Smooth muscle cell (in vitro differentiated cells): Measurements from ENCODE around the gene PLEK2. TPM values are rescaled to one million over a fixed set of nuclear protein-coding genes. Genes with fewer than 3 reads are reported as not detected.

Source experiments
- DNase-seq: peaks from one replicate; lab custom pipeline; 2025; ENCODE audit not compliant: unreplicated experiment; lab: John Stamatoyannopoulos, UW
- H2AFZ ChIP-seq: fragments of 200-600 bp; sonication (generic); 2 replicates; pipeline ENCODE4 v1.6.0; 2016; ENCODE audit warnings: antibody characterized with exemption, low read depth, mild to moderate bottlenecking
- H3F3A ChIP-seq: fragments of 200-600 bp; sonication (generic); 2 replicates; pipeline ENCODE4 v1.6.0; 2017; ENCODE audit warnings: antibody characterized with exemption, low read depth
- H3K27ac ChIP-seq: fragments of 200-600 bp; sonication (generic); 2 replicates; pipeline ENCODE4 v1.5.1; 2016; ENCODE audit warnings: low read depth, mild to moderate bottlenecking
- H3K27me3 ChIP-seq: fragments of 200-600 bp; sonication (generic); 2 replicates; pipeline ENCODE4 v1.6.1; 2016; ENCODE audit warnings: low read depth, mild to moderate bottlenecking
- H3K36me3 ChIP-seq: fragments of 200-600 bp; sonication (generic); 2 replicates; pipeline ENCODE4 v1.5.1; 2016; ENCODE audit warnings: low read depth
- H3K4me1 ChIP-seq: fragments of 200-600 bp; sonication (generic); 2 replicates; pipeline ENCODE4 v1.5.1; 2016; ENCODE audit warnings: low read depth
- H3K4me2 ChIP-seq: fragments of 200-600 bp; sonication (generic); 2 replicates; pipeline ENCODE4 v1.6.0; 2016; ENCODE audit warnings: mild to moderate bottlenecking
- H3K4me3 ChIP-seq: fragments of 200-600 bp; sonication (generic); 2 replicates; pipeline ENCODE4 v1.5.1; 2016; ENCODE audit warnings: mild to moderate bottlenecking
- H3K79me2 ChIP-seq: fragments of 200-600 bp; sonication (generic); 2 replicates; pipeline ENCODE4 v1.6.0; 2016; ENCODE audit warnings: low read depth, mild to moderate bottlenecking
- H3K9ac ChIP-seq: fragments of 200-600 bp; sonication (generic); 2 replicates; pipeline ENCODE4 v1.6.0; 2016; ENCODE audit warnings: low read depth
- H3K9me3 ChIP-seq: fragments of 200-600 bp; sonication (generic); replicated peaks from 2 replicates; pipeline ENCODE4 v1.5.1; 2016; ENCODE audit warnings: low read depth
- H4K20me1 ChIP-seq: fragments of 200-600 bp; sonication (generic); 2 replicates; pipeline ENCODE4 v1.6.0; 2016; ENCODE audit warnings: low read depth
- CTCF ChIP-seq: fragments of 200-600 bp; sonication (generic); IDR thresholded peaks from 2 replicates; pipeline ENCODE4 v1.5.1; 2017; ENCODE audit warnings: borderline replicate concordance, mild to moderate bottlenecking, antibody characterized with exemption; ENCODE audit not compliant: insufficient read depth, poor library complexity, severe bottlenecking
- WGBS: methylation state at CpG from one replicate; pipeline ENCODE4 v1.1.7; 2016; ENCODE audit warnings: low lambda C conversion rate; 5-methylcytosine and 5-hydroxymethylcytosine counted together
- polyA plus RNA-seq: library from polyadenylated mRNA; unstranded; fragments of >200 nt; fragmentation: Nextera tagmentation; extraction: Ambion mirVana; gene quantifications from 2 replicates; pipeline ENCODE4 v1.2.1, GENCODE V29; 2016
- total RNA-seq: library from RNA; depleted of rRNA; stranded (reverse); fragments of >200 nt; gene quantifications from 2 replicates; pipeline ENCODE4 v1.2.3, GENCODE V29; 2014

Gene PLEK2
- total and polyA plus RNA-seq, 2 experiments from 2014 or later: 1.6 to 3.1 TPM

- Histone ChIP-seq H3K9me3 (no peaks in the 10 kb centered on the region), H3F3A (no peaks in the 10 kb centered on the region), H3K36me3 (no peaks in the 10 kb centered on the region), H3K9ac (no peak overlapping the region), H4K20me1 (no peaks in the 10 kb centered on the region), H3K4me1 (no peaks in the 10 kb centered on the region), H2AFZ (peak overlapping the region; percentile 84), H3K4me3 (no peak overlapping the region), H3K79me2 (no peaks in the 10 kb centered on the region), H3K4me2 (peak overlapping the region; percentile 54), H3K27ac (no peak overlapping the region), H3K27me3 (no peaks in the 10 kb centered on the region)
- WGBS: 31% methylated on average over 30 of the region's 30 CpGs
- TF ChIP-seq CTCF: peak; percentile 74
- peak; percentile 18 for DNase-seq
Observed at GRCh38 chr14:67426983-67427606, 15.1 kb upstream of the PLEK2 start.

GRCh38 chr14:67426161-67426560, 14.2 kb upstream of the PLEK2 start:
- Histone ChIP-seq H3K27me3 (no peaks in the 10 kb centered on the region), H3K4me1 (no peaks in the 10 kb centered on the region), H2AFZ (no peak overlapping the region), H3F3A (no peaks in the 10 kb centered on the region), H3K4me2 (no peak overlapping the region), H4K20me1 (no peaks in the 10 kb centered on the region), H3K79me2 (no peaks in the 10 kb centered on the region), H3K27ac (no peak overlapping the region), H3K36me3 (no peaks in the 10 kb centered on the region), H3K9me3 (no peaks in the 10 kb centered on the region), H3K4me3 (no peak overlapping the region), H3K9ac (no peak overlapping the region)
- DNase-seq: no peak
- no peak for TF ChIP-seq CTCF
- WGBS: 93% methylated on average over 8 of the region's 8 CpGs

GRCh38 chr14:67425608-67426007, 13.6 kb upstream of the PLEK2 start:
- Histone ChIP-seq H4K20me1 (no peaks in the 10 kb centered on the region), H3K9ac (no peak overlapping the region), H3K4me3 (no peak overlapping the region), H3K36me3 (no peaks in the 10 kb centered on the region), H3K4me1 (no peaks in the 10 kb centered on the region), H3F3A (no peaks in the 10 kb centered on the region), H2AFZ (no peak overlapping the region), H3K79me2 (no peaks in the 10 kb centered on the region), H3K4me2 (no peak overlapping the region), H3K27ac (no peak overlapping the region), H3K27me3 (no peaks in the 10 kb centered on the region), H3K9me3 (no peaks in the 10 kb centered on the region)
- WGBS: 86% methylated on average over 4 of the region's 4 CpGs
- DNase-seq: no peak
- no peak for TF ChIP-seq CTCF

- Histone ChIP-seq H3K9me3 (no peaks in the 10 kb centered on the region), H3K27me3 (no peaks in the 10 kb centered on the region), H3K4me2 (no peak overlapping the region), H3K79me2 (no peaks in the 10 kb centered on the region), H2AFZ (no peak overlapping the region), H3F3A (no peaks in the 10 kb centered on the region), H3K36me3 (no peaks in the 10 kb centered on the region), H4K20me1 (no peaks in the 10 kb centered on the region), H3K9ac (no peak overlapping the region), H3K27ac (no peak overlapping the region), H3K4me1 (no peaks in the 10 kb centered on the region), H3K4me3 (no peak overlapping the region)
- 89% methylated on average over 3 of the region's 3 CpGs for WGBS
- no peak for TF ChIP-seq CTCF
- no peak for DNase-seq
Observed at GRCh38 chr14:67424539-67424938, 12.6 kb upstream of the PLEK2 start.
